HEK293 (cell line): Measurements from ENCODE around the gene AFDN.
A peak's percentile ranks its signal among the peaks of the same experiment; 100 is the strongest.

Experiments used
- CTCF ChIA-PET: fragments of 350-600 bp; formaldehyde crosslinking; extraction: SDS; loops from one replicate; lab custom pipeline; 2021; ENCODE audit warnings: antibody characterized with exemption; lab: Yijun Ruan, JAX
- POLR2A ChIA-PET: fragments of 300-600 bp; formaldehyde crosslinking; extraction: SDS; loops from one replicate; lab custom pipeline; 2020; ENCODE audit warnings: antibody characterized with exemption, inconsistent platforms; lab: Yijun Ruan, JAX
- H3K27ac ChIP-seq: fragments of 200-500 bp; sonication (Bioruptor generic); 2 replicates; pipeline ENCODE4 v1.5.1; 2014; ENCODE audit warnings: low read depth, low read length, control low read depth, inconsistent platforms; ENCODE audit errors: extremely low read depth
- H3K36me3 ChIP-seq, 2 experiments: fragments of 200-500 bp in 1 of 2; sonication (Bioruptor generic) in 1 of 2; 1 replicate in 1 of 2; 2 replicates in 1 of 2; pipeline ENCODE4 v1.5.1; 2014 to 2017; ENCODE audit warnings: inconsistent platforms in 2 of 2, low read length in 2 of 2; ENCODE audit not compliant: control insufficient read depth in 2 of 2, insufficient read depth in 1 of 2
- H3K4me1 ChIP-seq: fragments of 200-500 bp; sonication (Bioruptor generic); 2 replicates; pipeline ENCODE4 v1.5.1; 2014; ENCODE audit warnings: mild to moderate bottlenecking, low read length, inconsistent platforms; ENCODE audit not compliant: control insufficient read depth, insufficient read depth
- H3K4me3 ChIP-seq: 2 replicates; pipeline ENCODE4 v1.5.1; 2011; ENCODE audit warnings: low read depth, mild to moderate bottlenecking, control low read depth, low read length, moderate library complexity
- H3K9me3 ChIP-seq: fragments of 200-500 bp; sonication (Bioruptor generic); 2 replicates; pipeline ENCODE4 v1.5.1; 2014; ENCODE audit warnings: low read depth, low read length, inconsistent platforms; ENCODE audit not compliant: control insufficient read depth, insufficient read depth
- HOXC10 ChIP-seq: sonication (generic); formaldehyde crosslinking; IDR thresholded peaks from 2 replicates; pipeline ENCODE4 v1.8.1; 2023; ENCODE audit warnings: mild to moderate bottlenecking, missing genetic modification reagents
- REST ChIP-seq: fragments of 450-650 bp; formaldehyde crosslinking; IDR thresholded peaks from 2 replicates; pipeline ENCODE4 v1.5.1; 2016; ENCODE audit warnings: missing biosample characterization, missing genetic modification characterization
- SALL2 ChIP-seq: fragments of 450-650 bp; formaldehyde crosslinking; IDR thresholded peaks from 2 replicates; pipeline ENCODE4 v1.5.0; 2017; ENCODE audit warnings: missing biosample characterization, mild to moderate bottlenecking, missing genetic modification characterization, borderline replicate concordance
- SETDB1 ChIP-seq: IDR thresholded peaks from one replicate; pipeline ENCODE4 v1.6.1; 2017; ENCODE audit warnings: mild to moderate bottlenecking, low read length, moderate library complexity, mixed read lengths; ENCODE audit not compliant: insufficient read length
- TRIM28 ChIP-seq: IDR thresholded peaks from 2 replicates; pipeline ENCODE4 v1.6.1; 2011; ENCODE audit warnings: low read length, control low read depth, borderline replicate concordance
- YY2 ChIP-seq: fragments of 450-650 bp; formaldehyde crosslinking; IDR thresholded peaks from 2 replicates; pipeline ENCODE4 v1.5.1; 2016; ENCODE audit warnings: missing biosample characterization, missing genetic modification characterization
- ZBTB20 ChIP-seq: fragments of 450-650 bp; formaldehyde crosslinking; IDR thresholded peaks from 2 replicates; pipeline ENCODE4 v1.5.1; 2016; ENCODE audit warnings: missing biosample characterization, missing genetic modification characterization
- ZFP37 ChIP-seq: fragments of 450-650 bp; formaldehyde crosslinking; IDR thresholded peaks from 2 replicates; pipeline ENCODE4 v1.5.1; 2016; ENCODE audit warnings: missing biosample characterization, missing genetic modification characterization
- ZNF112 ChIP-seq: fragments of 450-650 bp; formaldehyde crosslinking; IDR thresholded peaks from 2 replicates; pipeline ENCODE4 v1.5.0; 2017; ENCODE audit warnings: missing biosample characterization, missing genetic modification characterization
- ZNF223 ChIP-seq: fragments of 450-650 bp; formaldehyde crosslinking; IDR thresholded peaks from 2 replicates; pipeline ENCODE4 v1.5.1; 2016; ENCODE audit warnings: missing biosample characterization, missing genetic modification characterization
- ZNF311 ChIP-seq: fragments of 450-650 bp; formaldehyde crosslinking; IDR thresholded peaks from 2 replicates; pipeline ENCODE4 v1.5.1; 2017; ENCODE audit warnings: missing biosample characterization, missing genetic modification characterization, borderline replicate concordance
- ZNF335 ChIP-seq: fragments of 450-650 bp; formaldehyde crosslinking; conservative IDR thresholded peaks from 2 replicates; pipeline ENCODE4 v1.5.1; 2016; ENCODE audit warnings: missing biosample characterization, missing genetic modification characterization
- ZNF362 ChIP-seq: fragments of 450-650 bp; formaldehyde crosslinking; IDR thresholded peaks from 2 replicates; pipeline ENCODE4 v1.5.1; 2016; ENCODE audit warnings: missing biosample characterization, missing genetic modification characterization
- ZNF510 ChIP-seq: fragments of 450-650 bp; formaldehyde crosslinking; IDR thresholded peaks from 2 replicates; pipeline ENCODE4 v1.5.1; 2018; ENCODE audit warnings: mild to moderate bottlenecking, missing genetic modification characterization, missing biosample characterization; ENCODE audit not compliant: insufficient replicate concordance
- ZNF549 ChIP-seq: fragments of 450-650 bp; IDR thresholded peaks from 2 replicates; pipeline ENCODE4 v1.5.1; 2018; ENCODE audit warnings: missing biosample characterization, missing genetic modification characterization, mild to moderate bottlenecking, inconsistent platforms, moderate library complexity
- ZNF555 ChIP-seq: fragments of 450-650 bp; formaldehyde crosslinking; conservative IDR thresholded peaks from 2 replicates; pipeline ENCODE4 v1.5.1; 2017; ENCODE audit warnings: missing biosample characterization, mild to moderate bottlenecking, missing genetic modification characterization, inconsistent platforms
- ZNF623 ChIP-seq: fragments of 450-650 bp; formaldehyde crosslinking; IDR thresholded peaks from 2 replicates; pipeline ENCODE4 v1.5.1; 2016; ENCODE audit warnings: missing biosample characterization, missing genetic modification characterization
- TF ChIP-seq, protein P1 (sequence below): fragments of 450-650 bp; formaldehyde crosslinking; IDR thresholded peaks from 2 replicates; pipeline ENCODE4 v1.5.1; 2016; ENCODE audit warnings: missing biosample characterization, missing genetic modification characterization

The AFDN gene

DNA sequence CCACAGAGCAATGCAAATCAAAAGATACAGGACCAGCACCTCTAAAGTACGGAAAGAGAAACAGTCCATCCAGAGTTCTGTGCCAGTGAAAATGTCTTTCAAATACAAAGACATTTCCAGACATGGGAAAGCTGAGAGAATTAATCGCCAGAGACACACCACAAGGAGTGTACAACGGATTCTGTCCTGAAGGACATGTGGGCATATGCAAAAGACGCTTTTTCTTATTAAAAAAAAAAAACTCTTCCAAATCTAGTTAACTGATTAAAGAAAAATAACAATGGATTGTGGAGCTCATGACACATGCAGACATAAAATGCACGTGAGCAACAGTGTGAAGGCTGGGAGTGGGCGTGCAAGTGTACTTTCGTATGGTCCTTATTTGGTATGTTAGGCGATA, 193.5 kb downstream of the AFDN start (continued):
- TF ChIP-seq ZNF549 (tag by site-specific recombination) = no peak

DNA sequence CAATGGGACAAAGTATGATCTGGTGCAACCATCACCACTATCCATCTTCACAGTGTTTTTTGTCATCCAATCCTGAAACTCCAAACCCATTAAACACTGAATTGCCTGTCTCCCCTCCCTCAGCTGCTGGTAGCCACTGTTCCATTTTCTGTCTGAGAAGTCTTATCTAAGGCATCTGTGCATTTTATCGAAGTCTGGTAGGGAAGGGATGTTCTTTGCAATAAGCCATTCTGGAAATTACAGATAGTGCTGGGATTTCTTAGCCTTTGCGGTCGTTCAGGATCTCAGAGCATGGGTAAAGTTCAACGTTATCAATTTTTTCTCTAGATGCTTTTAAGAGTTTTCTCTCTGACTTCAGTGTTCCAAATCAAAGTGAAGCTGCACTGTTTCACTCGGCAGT, 194.9 kb downstream of the AFDN start:
- H3K9me3 ChIP-seq = no peaks in the 10 kb centered on the region
- H3K27ac ChIP-seq = no peak overlapping the region
- ChIA-PET CTCF (interaction anchor here (0.7 kb wide), 1 partner anchor 845 kb away, joined by 3 read pairs; no protein-coding TSS in a partner anchor), POLR2A (no interaction called here)
- H3K4me1 ChIP-seq = peaks cover 19% of the 10 kb centered on the region
- no peak overlapping the region for H3K4me3 ChIP-seq
- TF ChIP-seq, protein P1, sequence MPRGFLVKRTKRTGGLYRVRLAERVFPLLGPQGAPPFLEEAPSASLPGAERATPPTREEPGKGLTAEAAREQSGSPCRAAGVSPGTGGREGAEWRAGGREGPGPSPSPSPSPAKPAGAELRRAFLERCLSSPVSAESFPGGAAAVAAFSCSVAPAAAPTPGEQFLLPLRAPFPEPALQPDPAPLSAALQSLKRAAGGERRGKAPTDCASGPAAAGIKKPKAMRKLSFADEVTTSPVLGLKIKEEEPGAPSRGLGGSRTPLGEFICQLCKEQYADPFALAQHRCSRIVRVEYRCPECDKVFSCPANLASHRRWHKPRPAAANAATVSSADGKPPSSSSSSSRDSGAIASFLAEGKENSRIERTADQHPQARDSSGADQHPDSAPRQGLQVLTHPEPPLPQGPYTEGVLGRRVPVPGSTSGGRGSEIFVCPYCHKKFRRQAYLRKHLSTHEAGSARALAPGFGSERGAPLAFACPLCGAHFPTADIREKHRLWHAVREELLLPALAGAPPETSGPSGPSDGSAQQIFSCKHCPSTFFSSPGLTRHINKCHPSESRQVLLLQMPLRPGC (tag by site-specific recombination) = no peak
- TF ChIP-seq ZNF555 = no peak
- TF ChIP-seq ZNF311 (tag by site-specific recombination) = no peak
- no peak for TF ChIP-seq ZNF623 (tag by site-specific recombination)
- TF ChIP-seq ZNF510 (tag by site-specific recombination) = no peak
- no peak for TF ChIP-seq ZNF362 (tag by site-specific recombination)
- TF ChIP-seq ZNF335 (tag by site-specific recombination) = no peak
- TF ChIP-seq TRIM28 = peak; percentile 46; the same call in 1 of the 2 replicates
- no peak for TF ChIP-seq ZNF112
- TF ChIP-seq ZNF223 = no peak
- no peak for TF ChIP-seq SALL2
- no peak for TF ChIP-seq HOXC10 (CRISPR knock-in tag)
- peak; percentile 22 for TF ChIP-seq SETDB1
- no peak for TF ChIP-seq REST (tag by site-specific recombination)
- no peak for TF ChIP-seq ZFP37 (tag by site-specific recombination)
- TF ChIP-seq YY2 (tag by site-specific recombination) = no peak
- TF ChIP-seq ZBTB20 (tag by site-specific recombination) = no peak
- H3K36me3 ChIP-seq = no peaks in the 10 kb centered on the region
